ENCODE data around the gene PTPRN2. TPM values are rescaled to one million over a fixed set of nuclear protein-coding genes. Genes with fewer than 3 reads are reported as not detected.
A peak's percentile ranks its signal among the peaks of the same experiment; 100 is the strongest.

The PTPRN2 gene
- total and polyA plus RNA-seq, 9 of the 15 experiments (the other 6 are each of a cell fraction or from before 2014, with no cell fraction given) = not detected

- intact Hi-C loops (cut with micrococcal nuclease) (no loop called here), in situ Hi-C loops (cut with MboI) (no loop called here)
- Histone ChIP-seq H4K20me1 (replicated peaks; ENCODE audit: control insufficient read depth, insufficient read depth, low read length) (peaks cover 9% of the 10 kb centered on the region; the same call in 1 of the 2 replicates), H3K4me3 (no peak overlapping the region), H3K79me2 (ENCODE audit: control insufficient read depth, insufficient read depth, low read length) (no peaks in the 10 kb centered on the region), H3K27ac (ENCODE audit: extremely low read depth, low read depth, low read length) (no peak overlapping the region), H3K27me3 (ENCODE audit: control insufficient read depth in 2 of 2, insufficient read depth in 2 of 2, low read length in 2 of 2) (peaks cover 46 to 88% of the 10 kb centered on the region in 2 experiments), H3K9me3 (replicated peaks; ENCODE audit: control insufficient read depth, insufficient read depth, low read depth, low read length) (no peaks in the 10 kb centered on the region), H3K4me1 (replicated peaks in 1 of 2; ENCODE audit: control insufficient read depth in 2 of 2, insufficient read depth in 2 of 2, low read length in 2 of 2) (no peaks in the 10 kb centered on the region), H2AFZ (ENCODE audit: low read depth, low read length) (no peak overlapping the region), H3K4me2 (ENCODE audit: insufficient read depth, low read length) (no peak overlapping the region), H3K36me3 (ENCODE audit: control insufficient read depth, insufficient read depth, low read length) (no peaks in the 10 kb centered on the region), H3K9ac (ENCODE audit: insufficient read depth in 1 of 2, low read depth in 2 of 2, low read length in 2 of 2) (no peak overlapping the region), H3K9me1 (ENCODE audit: control insufficient read depth, insufficient read depth, low read length) (no peaks in the 10 kb centered on the region)
- no TSS peak for BruUV-seq (replicated peaks)
- CTCF ChIA-PET (ENCODE audit: low intra/inter-chr PET ratio) = no interaction called here
- DNase-seq (ENCODE audit: extremely low read depth in 1 of 4, low spot score in 3 of 4) (no peak), FAIRE-seq (no peak), ATAC-seq (peak; percentile 51)
- TF ChIP-seq ZNF766 (CRISPR knock-in tag; conservative IDR thresholded peaks at IDR 0.05) (no peak), GABPB1 (CRISPR knock-in tag; IDR thresholded peaks at IDR 0.05) (no peak), L3MBTL2 (IDR thresholded peaks at IDR 0.05) (no peak), E2F5 (CRISPR knock-in tag; IDR thresholded peaks at IDR 0.05) (no peak), ZNF197 (CRISPR knock-in tag; IDR thresholded peaks at IDR 0.05; ENCODE audit: low read depth) (no peak), NFXL1 (CRISPR knock-in tag; IDR thresholded peaks at IDR 0.05) (no peak), ZNF830 (CRISPR knock-in tag; IDR thresholded peaks at IDR 0.05) (no peak), NR0B1 (IDR thresholded peaks at IDR 0.05; ENCODE audit: partially characterized antibody) (no peak), TEAD1 (CRISPR knock-in tag; IDR thresholded peaks at IDR 0.05) (no peak), HLTF (IDR thresholded peaks at IDR 0.05) (no peak), HMG20A (CRISPR knock-in tag; conservative IDR thresholded peaks at IDR 0.05) (no peak), LEF1 (IDR thresholded peaks at IDR 0.05) (no peak)
- TF ChIP-seq, protein P1, sequence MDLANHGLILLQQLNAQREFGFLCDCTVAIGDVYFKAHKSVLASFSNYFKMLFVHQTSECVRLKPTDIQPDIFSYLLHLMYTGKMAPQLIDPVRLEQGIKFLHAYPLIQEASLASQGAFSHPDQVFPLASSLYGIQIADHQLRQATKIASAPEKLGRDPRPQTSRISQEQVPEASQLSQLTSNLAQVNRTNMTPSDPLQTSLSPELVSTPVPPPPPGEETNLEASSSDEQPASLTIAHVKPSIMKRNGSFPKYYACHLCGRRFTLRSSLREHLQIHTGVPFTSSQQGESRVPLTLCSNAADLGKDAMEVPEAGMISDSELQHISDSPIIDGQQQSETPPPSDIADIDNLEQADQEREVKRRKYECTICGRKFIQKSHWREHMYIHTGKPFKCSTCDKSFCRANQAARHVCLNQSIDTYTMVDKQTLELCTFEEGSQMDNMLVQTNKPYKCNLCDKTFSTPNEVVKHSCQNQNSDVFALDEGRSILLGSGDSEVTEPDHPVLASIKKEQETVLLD (IDR thresholded peaks at IDR 0.05) = no peak
- TF ChIP-seq, protein P2, sequence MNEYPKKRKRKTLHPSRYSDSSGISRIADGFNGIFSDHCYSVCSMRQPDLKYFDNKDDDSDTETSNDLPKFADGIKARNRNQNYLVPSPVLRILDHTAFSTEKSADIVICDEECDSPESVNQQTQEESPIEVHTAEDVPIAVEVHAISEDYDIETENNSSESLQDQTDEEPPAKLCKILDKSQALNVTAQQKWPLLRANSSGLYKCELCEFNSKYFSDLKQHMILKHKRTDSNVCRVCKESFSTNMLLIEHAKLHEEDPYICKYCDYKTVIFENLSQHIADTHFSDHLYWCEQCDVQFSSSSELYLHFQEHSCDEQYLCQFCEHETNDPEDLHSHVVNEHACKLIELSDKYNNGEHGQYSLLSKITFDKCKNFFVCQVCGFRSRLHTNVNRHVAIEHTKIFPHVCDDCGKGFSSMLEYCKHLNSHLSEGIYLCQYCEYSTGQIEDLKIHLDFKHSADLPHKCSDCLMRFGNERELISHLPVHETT (CRISPR knock-in tag; conservative IDR thresholded peaks at IDR 0.05 in 1 of 2, IDR thresholded peaks at IDR 0.05 in 1 of 2) = no peak
- POLR2A ChIA-PET = no interaction called here
- WGBS (ENCODE audit: insufficient coverage, low coverage, missing lambda C conversion rate) = under 1% methylated on average over 20 of the region's 22 CpGs
These were observed 559.2 kb downstream of the PTPRN2 start for GRCh38 chr7:158028290-158028941.
